Astrocyte (in vitro differentiated cells and primary cell): Measurements from ENCODE around the gene CCDC158. TPM values are rescaled to one million over a fixed set of nuclear protein-coding genes. Genes with fewer than 3 reads are reported as not detected.
A peak's percentile ranks its signal among the peaks of the same experiment; 100 is the strongest.

ENCODE experiments used
- DNase-seq: peaks from one replicate; pipeline ENCODE4 v3.0.0-alpha.2; 2010; ENCODE audit warnings: low read depth
- FAIRE-seq: peaks from 2 replicates; lab custom pipeline; 2011; peaks lifted over from hg19 to GRCh38; lab: Jason Lieb, UNC
- H2AFZ ChIP-seq: 2 replicates; pipeline ENCODE4 v1.6.0; 2012; ENCODE audit warnings: low read depth, low read length, inconsistent platforms
- H3K27ac ChIP-seq: 2 replicates; pipeline ENCODE4 v1.5.1; 2011; ENCODE audit warnings: low read depth, low read length, inconsistent platforms
- H3K27me3 ChIP-seq: 2 replicates; pipeline ENCODE4 v1.6.0; 2011; ENCODE audit warnings: low read length, inconsistent platforms; ENCODE audit not compliant: insufficient read depth
- H3K36me3 ChIP-seq: 2 replicates; pipeline ENCODE4 v1.5.1; 2011; ENCODE audit warnings: low read length, inconsistent platforms; ENCODE audit not compliant: insufficient read depth
- H3K4me1 ChIP-seq: 2 replicates; pipeline ENCODE4 v1.5.1; 2011; ENCODE audit warnings: low read length, inconsistent platforms; ENCODE audit not compliant: insufficient read depth
- H3K4me2 ChIP-seq: 2 replicates; pipeline ENCODE4 v1.6.0; 2012; ENCODE audit warnings: low read length, inconsistent platforms
- H3K4me3 ChIP-seq: 2 replicates; pipeline ENCODE4 v1.5.1; 2011; ENCODE audit warnings: low read depth, mild to moderate bottlenecking, low read length, inconsistent platforms; ENCODE audit not compliant: insufficient read depth
- H3K79me2 ChIP-seq: 2 replicates; pipeline ENCODE4 v1.6.0; 2012; ENCODE audit warnings: mild to moderate bottlenecking, low read length, inconsistent platforms; ENCODE audit not compliant: insufficient read depth
- H3K9ac ChIP-seq: 2 replicates; pipeline ENCODE4 v1.6.0; 2012; ENCODE audit warnings: mild to moderate bottlenecking, low read length, inconsistent platforms
- H3K9me3 ChIP-seq: 2 replicates; pipeline ENCODE4 v1.5.1; 2012; ENCODE audit warnings: low read depth, mild to moderate bottlenecking, low read length, inconsistent platforms; ENCODE audit not compliant: insufficient read depth
- H4K20me1 ChIP-seq: 2 replicates; pipeline ENCODE4 v1.6.0; 2012; ENCODE audit warnings: low read length, inconsistent platforms; ENCODE audit not compliant: insufficient read depth
- H3K27ac Mint-ChIP-seq: one replicate; pipeline ENCODE4 v1.8.0; 2021; ENCODE audit warnings: mild to moderate bottlenecking, mixed read lengths; ENCODE audit not compliant: unreplicated experiment
- H3K27me3 Mint-ChIP-seq: one replicate; pipeline ENCODE4 v1.8.0; 2021; ENCODE audit warnings: low read depth, mixed read lengths; ENCODE audit not compliant: unreplicated experiment
- H3K36me3 Mint-ChIP-seq: one replicate; pipeline ENCODE4 v1.8.0; 2021; ENCODE audit warnings: low read depth, mixed read lengths; ENCODE audit not compliant: unreplicated experiment
- H3K4me1 Mint-ChIP-seq: one replicate; pipeline ENCODE4 v1.8.0; 2021; ENCODE audit warnings: low read depth, mixed read lengths; ENCODE audit not compliant: unreplicated experiment
- H3K4me3 Mint-ChIP-seq: one replicate; pipeline ENCODE4 v1.8.0; 2021; ENCODE audit warnings: mild to moderate bottlenecking, moderate library complexity, mixed read lengths; ENCODE audit not compliant: unreplicated experiment
- H3K9me3 Mint-ChIP-seq: one replicate; pipeline ENCODE4 v1.8.0; 2021; ENCODE audit warnings: mild to moderate bottlenecking, mixed read lengths; ENCODE audit not compliant: unreplicated experiment
- EZH2 ChIP-seq: IDR thresholded peaks from 2 replicates; pipeline ENCODE4 v1.6.1; 2012; ENCODE audit warnings: mild to moderate bottlenecking, low read length, inconsistent platforms; ENCODE audit not compliant: insufficient read depth
- total RNA-seq: library from RNA; stranded (reverse); gene quantifications from 2 replicates; pipeline ENCODE4 v1.2.1, GENCODE V29; 2021
- TF ChIP-seq, protein P1 (sequence below): IDR thresholded peaks from 2 replicates; pipeline ENCODE4 v1.5.1; 2011; ENCODE audit warnings: low read depth, mild to moderate bottlenecking, inconsistent platforms, low read length, moderate library complexity; ENCODE audit not compliant: insufficient read depth

Gene CCDC158
- total RNA-seq, 1 donor from 2014 or later: not detected

DNA sequence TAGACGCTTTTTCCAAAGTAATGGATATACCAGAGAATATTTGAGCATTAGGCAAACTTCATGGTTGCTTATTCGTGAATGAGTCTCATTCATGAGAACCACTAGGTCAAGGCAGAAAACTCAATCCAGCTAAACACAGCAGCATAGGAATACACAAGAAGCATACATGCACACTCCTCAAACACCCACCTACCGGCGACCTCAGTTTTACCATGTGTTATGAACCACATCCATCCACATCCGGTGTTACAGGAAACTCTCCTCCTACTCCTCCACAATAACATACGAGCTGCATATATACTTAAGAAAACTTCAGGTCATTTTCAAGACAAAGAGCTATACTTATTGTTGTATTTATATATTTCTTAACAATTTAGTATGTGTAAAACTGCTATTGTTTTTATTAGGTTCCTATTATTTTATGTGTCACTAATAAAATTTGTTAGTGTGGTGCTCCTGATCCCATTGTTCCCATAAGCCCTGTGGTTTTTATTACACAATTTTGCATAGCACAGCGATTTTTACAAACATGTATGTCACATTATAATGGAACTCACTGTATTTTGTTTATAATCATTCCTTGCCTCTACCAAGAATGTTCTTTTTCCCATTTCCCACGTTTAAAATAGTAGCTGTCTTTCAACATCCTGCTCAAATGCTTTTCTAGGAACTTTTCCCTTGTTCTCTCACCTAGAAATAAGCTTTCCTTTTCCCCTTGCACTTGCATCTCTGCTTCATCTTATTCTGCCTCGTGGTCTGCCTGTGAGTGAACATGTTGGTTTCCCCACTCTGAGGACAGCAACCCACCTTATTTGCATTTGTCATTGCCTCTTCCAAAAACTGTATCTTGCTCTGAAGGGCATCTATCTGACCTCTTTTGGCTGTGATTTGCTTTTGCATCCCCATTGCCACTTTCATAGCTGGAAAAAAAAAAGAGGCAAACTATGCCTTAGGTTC, 66.1 kb downstream of the CCDC158 start:
- FAIRE-seq: no peak
- peaks cover 9% of the 10 kb centered on the region for H3K9me3 Mint-ChIP-seq
- TF ChIP-seq EZH2: no peak
- TF ChIP-seq, protein P1, sequence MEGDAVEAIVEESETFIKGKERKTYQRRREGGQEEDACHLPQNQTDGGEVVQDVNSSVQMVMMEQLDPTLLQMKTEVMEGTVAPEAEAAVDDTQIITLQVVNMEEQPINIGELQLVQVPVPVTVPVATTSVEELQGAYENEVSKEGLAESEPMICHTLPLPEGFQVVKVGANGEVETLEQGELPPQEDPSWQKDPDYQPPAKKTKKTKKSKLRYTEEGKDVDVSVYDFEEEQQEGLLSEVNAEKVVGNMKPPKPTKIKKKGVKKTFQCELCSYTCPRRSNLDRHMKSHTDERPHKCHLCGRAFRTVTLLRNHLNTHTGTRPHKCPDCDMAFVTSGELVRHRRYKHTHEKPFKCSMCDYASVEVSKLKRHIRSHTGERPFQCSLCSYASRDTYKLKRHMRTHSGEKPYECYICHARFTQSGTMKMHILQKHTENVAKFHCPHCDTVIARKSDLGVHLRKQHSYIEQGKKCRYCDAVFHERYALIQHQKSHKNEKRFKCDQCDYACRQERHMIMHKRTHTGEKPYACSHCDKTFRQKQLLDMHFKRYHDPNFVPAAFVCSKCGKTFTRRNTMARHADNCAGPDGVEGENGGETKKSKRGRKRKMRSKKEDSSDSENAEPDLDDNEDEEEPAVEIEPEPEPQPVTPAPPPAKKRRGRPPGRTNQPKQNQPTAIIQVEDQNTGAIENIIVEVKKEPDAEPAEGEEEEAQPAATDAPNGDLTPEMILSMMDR: no peak

DNA sequence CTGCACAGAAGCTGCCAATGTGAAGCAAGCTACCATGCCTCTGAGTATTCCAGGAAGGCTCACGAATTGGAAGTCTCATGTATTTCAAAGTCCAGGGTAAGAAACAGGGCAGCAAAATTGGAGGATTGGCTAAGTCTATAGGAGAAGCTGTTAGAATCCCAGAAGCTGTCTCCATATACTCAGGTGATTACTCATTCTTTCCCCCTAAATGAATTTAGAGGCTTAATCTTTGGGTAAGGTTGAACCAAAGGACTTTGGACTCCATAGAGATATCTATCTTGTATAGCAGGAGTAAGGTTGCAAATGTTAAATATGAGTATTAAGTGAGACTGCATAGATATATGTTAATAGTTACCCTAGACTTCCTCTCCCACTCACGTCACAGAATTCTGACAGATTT, 78.1 kb downstream of the CCDC158 start:
- Histone ChIP-seq H3K9me3 (no peaks in the 10 kb centered on the region), H3K4me2 (no peak overlapping the region), H3K36me3 (no peaks in the 10 kb centered on the region), H3K4me1 (no peaks in the 10 kb centered on the region), H4K20me1 (no peaks in the 10 kb centered on the region), H3K27ac (no peak overlapping the region), H2AFZ (no peak overlapping the region), H3K79me2 (no peaks in the 10 kb centered on the region), H3K4me3 (no peak overlapping the region), H3K27me3 (peaks cover 5% of the 10 kb centered on the region), H3K9ac (no peak overlapping the region)
- peaks cover 7% of the 10 kb centered on the region for H3K27me3 Mint-ChIP-seq
- no peak overlapping the region for H3K27ac Mint-ChIP-seq
- TF ChIP-seq, protein P1: no peak
- TF ChIP-seq EZH2: no peak
- H3K36me3 Mint-ChIP-seq: peaks cover 6% of the 10 kb centered on the region
- no peak overlapping the region for H3K4me3 Mint-ChIP-seq
- DNase-seq (no peak), FAIRE-seq (no peak)
- H3K9me3 Mint-ChIP-seq: peaks cover 6% of the 10 kb centered on the region
- H3K4me1 Mint-ChIP-seq: peaks cover 16% of the 10 kb centered on the region

More for the DNA sequence above, 66.1 kb downstream of the CCDC158 start:
- Histone ChIP-seq H3K27ac (no peak overlapping the region), H3K9me3 (no peaks in the 10 kb centered on the region), H3K4me3 (no peak overlapping the region), H3K9ac (no peak overlapping the region), H3K4me1 (no peaks in the 10 kb centered on the region), H3K79me2 (no peaks in the 10 kb centered on the region), H3K27me3 (no peaks in the 10 kb centered on the region), H4K20me1 (no peaks in the 10 kb centered on the region), H3K36me3 (no peaks in the 10 kb centered on the region), H2AFZ (no peak overlapping the region), H3K4me2 (no peak overlapping the region)
- Mint-ChIP-seq H3K36me3 (no peaks in the 10 kb centered on the region), H3K4me1 (no peaks in the 10 kb centered on the region), H3K27ac (no peak overlapping the region), H3K4me3 (no peak overlapping the region), H3K27me3 (peaks cover 2% of the 10 kb centered on the region)
- DNase-seq: no peak

DNA sequence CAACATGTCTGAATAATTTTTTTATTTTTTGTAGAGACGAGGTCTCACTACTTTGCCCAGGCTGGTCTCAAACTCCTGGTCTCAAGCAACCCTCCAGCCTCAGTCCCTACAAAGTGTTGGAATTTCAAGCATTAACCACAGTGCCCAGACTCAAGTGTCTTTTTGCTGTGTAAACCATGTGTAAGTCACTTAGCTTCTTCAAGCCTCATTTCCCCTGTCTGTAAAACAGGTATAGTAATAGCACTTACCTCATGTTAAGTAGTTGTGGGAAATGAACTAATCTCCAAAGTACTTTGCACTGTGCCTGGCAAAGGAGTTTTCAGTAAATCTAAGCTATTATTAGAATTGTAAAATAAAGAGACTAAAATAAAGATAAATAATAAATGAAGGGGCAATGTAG, 78.8 kb downstream of the CCDC158 start:
- Mint-ChIP-seq H3K27me3 (peaks cover 7% of the 10 kb centered on the region), H3K4me3 (no peak overlapping the region), H3K9me3 (peaks cover under 1% of the 10 kb centered on the region), H3K27ac (no peak overlapping the region), H3K36me3 (peaks cover 3% of the 10 kb centered on the region), H3K4me1 (peaks cover 16% of the 10 kb centered on the region)
- Histone ChIP-seq H3K4me3 (no peak overlapping the region), H3K27me3 (peaks cover 5% of the 10 kb centered on the region), H3K9ac (no peak overlapping the region), H3K9me3 (no peaks in the 10 kb centered on the region), H4K20me1 (no peaks in the 10 kb centered on the region), H3K4me1 (no peaks in the 10 kb centered on the region), H3K79me2 (no peaks in the 10 kb centered on the region), H2AFZ (no peak overlapping the region), H3K27ac (no peak overlapping the region), H3K36me3 (no peaks in the 10 kb centered on the region), H3K4me2 (no peak overlapping the region)
- DNase-seq: peak; percentile 67
- no peak for TF ChIP-seq EZH2
- TF ChIP-seq, protein P1: no peak
- no peak for FAIRE-seq
